Occipital lobe (tissue), 2 donors: Measurements from ENCODE around the gene CHCHD3. TPM values are rescaled to one million over a fixed set of nuclear protein-coding genes. Genes with fewer than 3 reads are reported as not detected.
"Not testable (repeated sequence)": the region's sequence is repeated elsewhere in the genome, so short reads cannot be mapped to it uniquely, and the experiment has no call there.

Experiments
- DNase-seq: peaks from one replicate; lab custom pipeline; 2025; lab: John Stamatoyannopoulos, UW
- total RNA-seq: library from RNA; depleted of rRNA; stranded (reverse); fragments of >200 nt; gene quantifications from one replicate; pipeline ENCODE4 v1.2.3, GENCODE V29; 2014

The CHCHD3 gene
- total RNA-seq, 1 donor from 2014 or later: 55.1 TPM

GRCh38 chr7:132904209-132904608 lies 177.7 kb downstream of the CHCHD3 start:
- DNase-seq: no peak

DNA sequence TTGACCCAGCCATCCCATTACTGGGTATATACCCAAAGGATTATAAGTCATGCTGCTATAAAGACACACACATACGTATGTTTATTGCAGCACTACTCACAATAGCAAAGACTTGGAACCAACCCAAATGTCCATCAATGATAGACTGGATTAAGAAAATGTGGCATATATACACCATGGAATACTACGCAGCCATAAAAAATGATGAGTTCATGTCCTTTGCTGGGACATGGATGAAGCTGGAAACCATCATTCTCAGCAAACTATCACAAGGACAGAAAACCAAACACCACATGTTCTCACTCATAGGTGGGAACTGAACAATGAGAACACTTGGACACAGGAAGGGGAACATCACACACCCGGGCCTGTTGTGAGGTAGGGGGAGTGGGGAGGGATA lies 179.6 kb downstream of the CHCHD3 start:
- not testable (repeated sequence) for DNase-seq

DNA sequence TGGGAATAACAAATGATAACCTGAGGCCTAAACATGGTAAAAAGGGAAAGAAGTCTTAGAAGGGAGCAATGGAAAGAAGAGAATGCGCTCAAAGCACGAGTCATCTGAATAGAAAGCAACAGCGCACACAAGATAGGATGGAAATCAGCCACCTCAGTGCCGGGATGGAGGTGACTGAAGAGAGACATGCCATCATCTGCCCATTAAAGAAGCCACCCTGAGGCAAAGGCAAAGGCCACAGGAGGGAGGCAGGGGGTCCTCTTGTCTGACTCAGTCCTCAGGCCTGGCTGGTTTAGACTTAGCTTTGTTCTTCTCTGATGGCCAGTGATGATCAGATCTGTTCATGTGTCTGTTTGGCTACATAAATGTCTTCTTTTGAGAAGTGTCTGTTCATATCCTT lies 180.6 kb downstream of the CHCHD3 start:
- no peak for DNase-seq

DNA sequence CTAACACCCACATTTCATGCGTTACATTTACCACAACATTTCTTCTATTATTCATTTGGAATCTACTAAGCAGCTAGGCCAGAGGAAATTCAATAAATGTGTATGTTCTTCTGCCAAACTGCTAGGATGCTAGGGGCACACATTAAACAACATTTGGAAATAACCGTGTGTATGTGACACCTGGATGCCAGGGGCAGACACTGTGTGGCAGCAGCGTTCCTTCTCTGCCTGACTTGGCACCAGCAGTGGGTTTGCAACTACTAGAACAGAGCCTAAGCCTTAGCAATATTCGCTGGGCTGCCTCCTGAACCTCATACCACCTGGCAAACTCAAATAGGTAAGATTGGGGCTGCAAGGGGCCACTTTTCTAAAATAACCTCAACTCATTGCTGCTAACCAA lies 182.1 kb downstream of the CHCHD3 start:
- DNase-seq: no peak

GRCh38 chr7:132898641-132899175 lies 183.2 kb downstream of the CHCHD3 start:
- DNase-seq: not testable (repeated sequence)

DNA sequence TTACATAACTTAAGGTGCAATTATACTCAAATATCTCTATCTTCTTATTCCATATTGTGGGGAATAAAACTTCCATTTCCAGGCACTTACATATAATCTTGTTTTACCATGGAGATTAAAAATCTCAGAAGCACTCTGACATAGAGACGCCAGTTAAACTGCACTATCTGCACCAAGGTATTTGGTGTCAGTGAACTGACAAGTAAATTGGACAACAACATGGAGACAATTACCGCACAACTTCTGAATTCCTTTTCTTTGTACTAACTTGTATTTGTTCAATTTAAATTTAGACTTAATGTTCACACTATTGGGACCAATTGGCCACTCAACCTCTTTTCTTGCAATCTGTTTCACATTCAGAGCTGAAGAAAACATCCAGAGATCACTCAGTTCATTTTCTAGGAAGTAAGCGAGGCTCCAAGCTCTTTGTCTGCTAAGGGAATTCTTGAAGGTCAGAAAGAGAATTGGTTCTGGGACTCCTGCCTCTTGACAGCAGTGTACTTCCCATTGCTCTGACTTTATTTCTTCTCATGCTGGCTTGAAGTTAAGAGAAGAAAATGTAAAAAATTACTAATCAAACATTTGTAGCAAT lies 184.7 kb downstream of the CHCHD3 start:
- no peak for DNase-seq

GRCh38 chr7:132895231-132895630 lies 186.7 kb downstream of the CHCHD3 start:
- DNase-seq: no peak

- DNase-seq: no peak
Measured at GRCh38 chr7:132893560-132893959, 188.3 kb downstream of the CHCHD3 start.

DNA sequence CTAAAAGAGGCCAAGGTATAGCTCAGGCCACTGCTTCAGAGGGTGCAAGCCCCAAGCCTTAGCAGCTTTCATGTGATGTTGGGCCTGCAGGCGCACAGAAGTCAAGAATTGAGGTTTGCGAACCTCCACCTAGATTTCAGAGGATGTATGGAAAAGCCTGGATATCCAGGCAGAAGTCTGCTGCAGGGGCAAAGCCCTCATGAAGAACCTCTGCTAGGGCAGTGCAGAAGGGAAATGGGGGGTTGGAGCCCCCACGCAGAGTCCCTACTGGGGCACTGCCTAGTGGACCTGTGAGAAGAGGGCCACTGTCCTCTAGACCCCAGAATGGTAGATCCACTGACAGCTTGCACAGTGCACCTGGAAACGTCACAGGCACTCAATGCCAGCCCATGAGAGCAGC lies 189.1 kb downstream of the CHCHD3 start:
- DNase-seq: not testable (repeated sequence)

- DNase-seq: no peak
Measured at GRCh38 chr7:132891554-132891953, 190.3 kb downstream of the CHCHD3 start.

- no peak for DNase-seq
Measured at GRCh38 chr7:132882714-132883428, 199.0 kb downstream of the CHCHD3 start.

DNA sequence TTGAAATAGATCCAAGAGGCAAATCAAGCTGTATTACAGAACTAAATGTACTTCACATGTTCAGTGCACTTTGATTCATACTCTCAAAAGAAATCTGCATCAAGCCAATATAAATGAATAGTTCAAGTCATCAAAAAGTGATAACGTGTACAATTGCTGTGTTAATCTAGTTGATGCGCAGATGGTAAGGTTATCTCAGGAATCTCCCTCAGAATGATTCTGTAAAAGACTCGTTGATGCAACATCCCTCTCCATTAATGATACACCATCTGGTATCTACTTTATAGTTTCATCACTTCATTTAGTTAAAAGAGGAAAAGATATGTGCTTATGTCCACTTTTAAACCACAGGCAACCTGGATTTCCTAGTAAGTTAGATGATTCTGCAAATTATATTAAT lies 200.6 kb downstream of the CHCHD3 start:
- no peak for DNase-seq

DNA sequence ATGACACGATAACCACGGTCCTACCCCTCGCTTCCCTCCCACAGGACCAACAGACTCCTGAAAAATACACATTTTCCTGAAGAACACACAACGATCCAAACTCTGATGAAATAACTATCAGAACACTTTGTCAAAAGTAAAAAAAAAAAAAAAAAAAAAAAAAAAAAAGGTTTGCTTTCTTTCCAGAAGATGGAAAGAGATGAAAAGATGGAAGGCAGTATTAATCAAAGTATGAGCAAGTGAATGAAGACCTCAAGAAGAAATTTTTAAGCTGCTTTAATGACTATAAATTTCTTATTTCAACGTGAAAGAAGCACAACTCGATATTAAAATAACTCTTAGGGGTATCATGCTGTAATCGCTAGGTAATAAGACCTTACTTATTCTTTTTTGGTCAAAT lies 202.3 kb downstream of the CHCHD3 start:
- DNase-seq: no peak

- no peak for DNase-seq
Measured at GRCh38 chr7:132878204-132878919, 203.5 kb downstream of the CHCHD3 start.

GRCh38 chr7:132877573-132877972 lies 204.3 kb downstream of the CHCHD3 start:
- DNase-seq: no peak

DNA sequence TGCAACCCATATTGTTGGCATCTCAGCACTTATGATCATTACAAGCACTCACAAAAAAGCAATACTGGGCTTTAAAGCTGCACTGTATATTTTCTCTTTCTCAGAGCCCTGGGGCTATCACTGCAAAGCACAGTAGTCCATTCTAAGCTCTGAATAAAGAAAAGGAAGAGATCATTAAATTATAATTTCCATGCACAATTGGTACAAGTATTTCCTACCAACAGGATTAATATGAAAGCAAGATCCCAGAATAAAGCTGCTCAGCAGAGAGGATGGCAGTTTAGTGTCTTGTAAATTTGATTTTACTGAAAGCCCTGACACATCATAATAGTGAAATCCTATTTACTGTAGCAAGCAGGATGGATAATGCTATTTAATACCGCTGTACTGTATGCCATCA lies 205.3 kb downstream of the CHCHD3 start:
- no peak for DNase-seq

- DNase-seq: no peak
Measured at GRCh38 chr7:132872034-132872433, 209.9 kb downstream of the CHCHD3 start.

DNA sequence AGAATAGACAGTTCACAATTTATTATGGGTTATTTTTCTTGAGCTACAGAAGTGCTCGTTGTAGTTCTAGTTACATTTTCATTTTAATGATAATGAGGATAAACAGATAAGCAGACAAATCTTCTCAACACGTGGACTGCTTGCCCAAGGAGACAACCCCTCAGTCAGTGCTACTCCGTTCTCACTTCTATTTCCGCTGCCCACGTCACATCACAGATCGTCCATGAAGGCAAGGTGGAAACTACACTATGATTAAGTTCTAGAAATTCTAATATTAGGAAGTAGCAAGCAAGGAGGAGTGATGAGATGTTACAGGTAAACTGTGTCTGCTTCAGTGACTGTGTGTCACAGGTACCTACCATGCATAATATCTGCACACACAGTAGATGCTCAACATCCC lies 210.5 kb downstream of the CHCHD3 start:
- DNase-seq: no peak

DNA sequence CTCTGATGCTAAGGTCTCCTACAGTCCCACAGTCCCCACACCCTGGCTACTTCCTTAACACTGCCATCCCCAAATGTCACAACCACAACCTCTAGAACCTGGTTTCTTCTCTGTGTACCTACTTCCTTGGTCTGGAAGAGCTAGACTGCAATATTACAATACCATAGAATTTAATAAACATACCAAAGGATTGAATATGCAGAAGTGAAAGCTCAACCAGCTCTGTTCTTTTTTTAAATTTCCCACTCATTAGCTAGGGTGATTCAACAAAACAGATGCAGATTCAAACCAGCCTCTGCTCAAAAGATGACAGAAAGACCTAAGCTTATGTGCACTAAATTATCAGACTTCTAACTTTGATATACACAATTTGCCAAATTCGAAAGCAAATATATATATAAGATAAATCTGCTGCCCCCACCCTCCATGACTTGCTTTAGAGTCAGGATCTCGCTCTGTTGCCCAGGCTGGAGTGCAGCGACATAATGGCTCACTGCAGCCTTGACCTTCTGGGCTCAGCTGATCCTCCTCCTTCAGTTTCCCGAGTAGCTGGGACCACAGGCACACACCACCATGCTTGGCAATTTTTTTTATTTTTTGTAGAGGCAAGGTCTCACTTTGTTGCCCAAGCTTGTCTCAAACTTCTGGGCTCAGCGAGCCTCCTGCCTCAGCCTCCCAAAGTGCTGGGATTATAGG lies 212.6 kb downstream of the CHCHD3 start:
- no peak for DNase-seq

- DNase-seq: no peak
Measured at GRCh38 chr7:132866551-132866950, 215.3 kb downstream of the CHCHD3 start.

- DNase-seq: no peak
Measured at GRCh38 chr7:132866144-132866531, 215.8 kb downstream of the CHCHD3 start.
